Calu3 (cell line): ENCODE data around the gene NUP93. TPM values are rescaled to one million over a fixed set of nuclear protein-coding genes. Genes with fewer than 3 reads are reported as not detected.

Experiments
- BruUV-seq: library from RNA; stranded (reverse); fragments of 400-500 nt; replicated peaks from 2 replicates; lab custom pipeline; 2021; lab: Mats Ljungman, UMichigan
- CTCF ChIA-PET: fragments of 300-600 bp; sonication (Branson Sonifier 250); formaldehyde crosslinking; loops from one replicate; lab custom pipeline; 2022; ENCODE audit warnings: antibody characterized with exemption; lab: Charles Lee
- DNase-seq: peaks from one replicate; pipeline ENCODE4 v3.0.0; 2022
- H3K27ac Mint-ChIP-seq: one replicate; pipeline ENCODE4 v1.8.0; 2022; ENCODE audit warnings: mixed read lengths; ENCODE audit not compliant: unreplicated experiment
- H3K27me3 Mint-ChIP-seq: one replicate; pipeline ENCODE4 v1.8.0; 2022; ENCODE audit warnings: mixed read lengths; ENCODE audit not compliant: unreplicated experiment
- H3K36me3 Mint-ChIP-seq: one replicate; pipeline ENCODE4 v1.8.0; 2022; ENCODE audit warnings: mild to moderate bottlenecking, moderate library complexity, mixed read lengths; ENCODE audit not compliant: insufficient read depth, unreplicated experiment
- H3K4me1 Mint-ChIP-seq: one replicate; pipeline ENCODE4 v1.8.0; 2022; ENCODE audit warnings: mild to moderate bottlenecking, low read depth, mixed read lengths; ENCODE audit not compliant: unreplicated experiment
- H3K4me3 Mint-ChIP-seq: one replicate; pipeline ENCODE4 v1.8.0; 2022; ENCODE audit warnings: mild to moderate bottlenecking, low read depth, moderate library complexity, mixed read lengths; ENCODE audit not compliant: unreplicated experiment
- H3K9me3 Mint-ChIP-seq: one replicate; pipeline ENCODE4 v1.8.0; 2022; ENCODE audit warnings: low read depth, mixed read lengths; ENCODE audit not compliant: unreplicated experiment
- intact Hi-C: fragments of 100-400 bp; cut with micrococcal nuclease; formaldehyde crosslinking; loops from one replicate; pipeline ENCODE4 v1.10.0; 2022; ENCODE audit not compliant: unreplicated experiment
- total RNA-seq: library from RNA; stranded (reverse); gene quantifications from 2 replicates; pipeline ENCODE4 v1.2.3, GENCODE V29; 2022
- TF ChIP-seq, protein P1 (sequence below): fragments of 200-600 bp; IDR thresholded peaks from one replicate; pipeline ENCODE4 v1.8.0; 2022; ENCODE audit warnings: antibody characterized with exemption; ENCODE audit not compliant: unreplicated experiment

NUP93 gene
- total RNA-seq, 1 experiment from 2014 or later = 120 TPM

DNA sequence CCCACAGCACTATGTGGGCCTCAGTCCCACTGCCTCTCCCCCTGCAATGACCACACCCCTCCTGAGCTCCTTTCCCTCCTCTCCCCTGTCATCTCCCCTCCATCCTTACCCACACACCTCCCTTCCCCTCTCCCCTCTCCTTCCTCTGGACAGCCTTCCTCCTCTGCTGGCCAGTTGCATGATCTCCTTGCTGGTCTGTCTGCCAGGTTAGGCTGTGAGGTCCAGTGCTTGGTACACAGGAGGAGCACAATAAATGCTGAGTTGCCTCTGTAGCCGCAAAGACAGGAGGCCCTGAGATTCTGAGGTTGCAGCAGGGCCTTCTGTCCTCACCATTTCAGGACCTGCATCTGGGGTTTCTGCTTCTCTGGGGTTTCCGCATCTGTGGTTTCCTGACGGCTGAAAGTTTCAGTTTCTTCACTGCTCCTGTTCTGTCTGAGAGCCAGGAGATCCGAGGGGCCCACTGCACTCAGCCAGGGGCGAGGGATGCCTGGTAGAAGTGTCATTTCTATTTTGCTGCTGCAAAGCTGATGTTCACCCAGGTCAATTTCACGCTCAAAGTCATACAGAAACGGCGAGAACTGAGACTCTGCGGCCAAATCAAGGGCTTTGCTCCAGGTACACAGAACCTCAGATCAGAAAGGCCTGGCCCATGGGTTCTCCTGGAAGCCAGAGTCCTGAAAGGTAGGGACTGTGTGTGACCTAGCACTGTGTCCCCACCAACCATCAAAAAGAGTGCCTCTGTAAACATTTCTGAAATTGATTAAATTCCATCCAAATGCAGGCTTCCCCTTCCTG, 130.5 kb downstream of the NUP93 start:
- peaks cover 10% of the 10 kb centered on the region for H3K27me3 Mint-ChIP-seq
- CTCF ChIA-PET = no interaction called here
- H3K36me3 Mint-ChIP-seq = no peaks in the 10 kb centered on the region
- no peak overlapping the region for H3K4me3 Mint-ChIP-seq
- H3K9me3 Mint-ChIP-seq = no peaks in the 10 kb centered on the region
- peaks cover 16% of the 10 kb centered on the region for H3K4me1 Mint-ChIP-seq
- no peak for DNase-seq
- TF ChIP-seq, protein P1, sequence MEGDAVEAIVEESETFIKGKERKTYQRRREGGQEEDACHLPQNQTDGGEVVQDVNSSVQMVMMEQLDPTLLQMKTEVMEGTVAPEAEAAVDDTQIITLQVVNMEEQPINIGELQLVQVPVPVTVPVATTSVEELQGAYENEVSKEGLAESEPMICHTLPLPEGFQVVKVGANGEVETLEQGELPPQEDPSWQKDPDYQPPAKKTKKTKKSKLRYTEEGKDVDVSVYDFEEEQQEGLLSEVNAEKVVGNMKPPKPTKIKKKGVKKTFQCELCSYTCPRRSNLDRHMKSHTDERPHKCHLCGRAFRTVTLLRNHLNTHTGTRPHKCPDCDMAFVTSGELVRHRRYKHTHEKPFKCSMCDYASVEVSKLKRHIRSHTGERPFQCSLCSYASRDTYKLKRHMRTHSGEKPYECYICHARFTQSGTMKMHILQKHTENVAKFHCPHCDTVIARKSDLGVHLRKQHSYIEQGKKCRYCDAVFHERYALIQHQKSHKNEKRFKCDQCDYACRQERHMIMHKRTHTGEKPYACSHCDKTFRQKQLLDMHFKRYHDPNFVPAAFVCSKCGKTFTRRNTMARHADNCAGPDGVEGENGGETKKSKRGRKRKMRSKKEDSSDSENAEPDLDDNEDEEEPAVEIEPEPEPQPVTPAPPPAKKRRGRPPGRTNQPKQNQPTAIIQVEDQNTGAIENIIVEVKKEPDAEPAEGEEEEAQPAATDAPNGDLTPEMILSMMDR = no peak
- intact Hi-C loops = loop anchor here (10.0 kb wide), 1 partner anchor 74 kb away; the partner anchor contains the start of gene HERPUD1
- no TSS peak for BruUV-seq
- no peak overlapping the region for H3K27ac Mint-ChIP-seq

DNA sequence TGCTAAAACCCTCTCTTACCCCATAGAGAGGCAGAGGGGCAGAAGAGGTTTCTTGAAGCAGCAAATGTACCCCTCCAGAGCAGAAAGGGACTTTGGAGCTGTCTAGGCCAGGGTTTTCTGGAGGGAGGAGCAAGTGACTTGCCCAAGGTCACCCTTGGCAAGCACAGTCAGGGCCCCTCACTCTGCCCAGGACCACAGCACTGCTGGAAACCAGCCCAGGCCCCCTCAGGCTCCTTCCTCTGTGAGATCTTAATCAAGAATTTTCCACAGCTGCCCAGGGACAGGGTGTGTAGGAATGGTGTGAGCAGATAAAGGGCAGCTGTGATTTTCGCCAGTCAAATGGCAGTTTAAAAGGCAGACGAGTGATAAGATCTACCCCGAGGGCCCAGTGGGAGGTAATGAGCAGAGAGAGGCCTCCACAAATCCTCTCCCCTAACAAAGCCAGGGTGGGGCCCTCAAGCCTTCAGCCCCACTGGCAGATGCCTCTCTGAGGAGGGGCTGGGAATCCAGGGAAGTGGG, 131.2 kb downstream of the NUP93 start:
- CTCF ChIA-PET = no interaction called here
- TF ChIP-seq, protein P1 = no peak
- Mint-ChIP-seq H3K4me1 (peaks cover 16% of the 10 kb centered on the region), H3K4me3 (no peak overlapping the region), H3K27me3 (peaks cover 10% of the 10 kb centered on the region), H3K9me3 (no peaks in the 10 kb centered on the region), H3K36me3 (no peaks in the 10 kb centered on the region), H3K27ac (no peak overlapping the region)
- no TSS peak for BruUV-seq
- DNase-seq = no peak
- intact Hi-C loops = loop anchor here (10.0 kb wide), 1 partner anchor 74 kb away; the partner anchor contains the start of gene HERPUD1

DNA sequence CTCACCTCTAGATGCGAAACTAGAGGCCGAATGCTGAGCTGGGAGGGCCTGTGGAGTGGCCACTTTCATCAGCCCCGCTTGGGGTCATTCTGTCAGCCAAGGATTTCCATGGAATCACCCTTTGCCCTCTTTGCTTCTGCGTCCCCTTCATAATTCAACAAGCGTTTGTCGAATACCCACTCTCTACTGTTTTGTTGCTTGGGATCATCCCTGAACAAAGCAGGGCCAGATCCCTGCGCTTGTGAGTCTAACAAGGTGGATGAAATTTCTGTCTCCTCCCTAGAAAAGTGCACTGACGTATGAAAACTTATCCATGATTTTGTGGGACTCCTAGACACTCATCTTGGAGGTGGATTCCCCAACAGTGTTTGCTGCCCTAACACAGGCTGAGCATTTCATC, 131.8 kb downstream of the NUP93 start:
- no TSS peak for BruUV-seq

DNA sequence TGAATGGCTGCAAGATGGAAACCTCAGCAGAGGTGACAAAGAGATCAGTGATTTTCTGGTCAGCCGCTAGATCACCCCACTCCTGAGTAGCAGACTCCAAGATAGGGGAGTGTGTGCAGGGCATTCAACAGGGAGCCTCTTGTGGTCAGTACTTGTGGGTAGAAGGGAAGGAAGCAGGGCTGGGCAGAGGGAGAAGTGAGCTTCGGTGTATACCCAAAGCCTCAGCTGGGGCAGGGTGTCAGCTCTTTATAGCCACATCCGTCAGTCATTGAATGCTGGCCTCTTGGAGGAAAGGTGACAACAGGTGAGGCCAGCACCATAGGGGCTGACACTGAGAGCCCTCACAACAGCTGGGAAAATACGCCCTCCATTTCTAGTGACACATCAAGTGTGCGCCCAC, 132.8 kb downstream of the NUP93 start:
- TF ChIP-seq, protein P1 = no peak
- no peak overlapping the region for H3K27ac Mint-ChIP-seq
- peaks cover 10% of the 10 kb centered on the region for H3K27me3 Mint-ChIP-seq
- H3K4me3 Mint-ChIP-seq = no peak overlapping the region
- H3K4me1 Mint-ChIP-seq = peaks cover 8% of the 10 kb centered on the region
- no peak for DNase-seq
- intact Hi-C loops = loop anchor here (10.0 kb wide), 1 partner anchor 72 kb away; the partner anchor contains the start of gene HERPUD1
- CTCF ChIA-PET = no interaction called here
- BruUV-seq = no TSS peak
- no peaks in the 10 kb centered on the region for H3K36me3 Mint-ChIP-seq
- no peaks in the 10 kb centered on the region for H3K9me3 Mint-ChIP-seq

More for the DNA sequence above, 131.8 kb downstream of the NUP93 start:
- no peak for DNase-seq
- Mint-ChIP-seq H3K27me3 (peaks cover 10% of the 10 kb centered on the region), H3K9me3 (no peaks in the 10 kb centered on the region), H3K4me1 (peaks cover 14% of the 10 kb centered on the region), H3K27ac (no peak overlapping the region), H3K36me3 (no peaks in the 10 kb centered on the region), H3K4me3 (no peak overlapping the region)
- intact Hi-C loops = loop anchor here (10.0 kb wide), 1 partner anchor 73 kb away; the partner anchor contains the start of gene HERPUD1
- TF ChIP-seq, protein P1 = no peak
- CTCF ChIA-PET = no interaction called here
